ENCODE data around the gene RIC8A. TPM values are rescaled to one million over a fixed set of nuclear protein-coding genes. Genes with fewer than 3 reads are reported as not detected.

The RIC8A gene
- total RNA-seq, 4 donors from 2014 or later, result 65.0 to 108 (median 86.8) TPM

- Histone ChIP-seq H3K27me3 (no peaks in the 10 kb centered on the region), H3K27ac (no peak overlapping the region), H3K36me3 (peaks cover 0 to 55% (median 0%) of the 10 kb centered on the region in 3 donors), H3K4me1 (no peaks in the 10 kb centered on the region), H3K4me3 (no peak overlapping the region), H3K9me3 (no peaks in the 10 kb centered on the region)
- DNase-seq, result no peak
- TF ChIP-seq CTCF (IDR thresholded peaks at IDR 0.05) (no peak), POLR2A (IDR thresholded peaks at IDR 0.05) (no peak)
Observed at GRCh38 chr11:252666-253065, 45.2 kb downstream of the RIC8A start.

GRCh38 chr11:253160-253885 is 45.8 kb downstream of the RIC8A start:
- DNase-seq, result no peak
- TF ChIP-seq POLR2A (IDR thresholded peaks at IDR 0.05) (no peak), CTCF (IDR thresholded peaks at IDR 0.05) (no peak)
- Histone ChIP-seq H3K9me3 (no peaks in the 10 kb centered on the region), H3K4me1 (no peaks in the 10 kb centered on the region), H3K27me3 (no peaks in the 10 kb centered on the region), H3K36me3 (peaks cover 0 to 49% (median 0%) of the 10 kb centered on the region in 3 donors), H3K27ac (no peak overlapping the region), H3K4me3 (no peak overlapping the region)

- Histone ChIP-seq H3K4me3 (no peak overlapping the region), H3K36me3 (peaks cover 0 to 43% (median 0%) of the 10 kb centered on the region in 3 donors), H3K4me1 (no peaks in the 10 kb centered on the region), H3K27ac (no peak overlapping the region), H3K27me3 (no peaks in the 10 kb centered on the region), H3K9me3 (no peaks in the 10 kb centered on the region)
- no peak for TF ChIP-seq CTCF (IDR thresholded peaks at IDR 0.05)
- no peak for TF ChIP-seq POLR2A (IDR thresholded peaks at IDR 0.05)
- DNase-seq, result no peak
Observed at GRCh38 chr11:253886-254270, 46.4 kb downstream of the RIC8A start.

GRCh38 chr11:255176-255575 is 47.7 kb downstream of the RIC8A start:
- no peak for DNase-seq
- Histone ChIP-seq H3K36me3 (peaks cover 0 to 38% (median 0%) of the 10 kb centered on the region in 3 donors), H3K27ac (no peak overlapping the region), H3K4me1 (no peaks in the 10 kb centered on the region), H3K4me3 (no peak overlapping the region), H3K27me3 (no peaks in the 10 kb centered on the region), H3K9me3 (no peaks in the 10 kb centered on the region)
- TF ChIP-seq CTCF (IDR thresholded peaks at IDR 0.05) (no peak), POLR2A (IDR thresholded peaks at IDR 0.05) (no peak)

- TF ChIP-seq POLR2A (IDR thresholded peaks at IDR 0.05) (no peak), CTCF (IDR thresholded peaks at IDR 0.05) (no peak)
- no peak for DNase-seq
- Histone ChIP-seq H3K4me3 (no peak overlapping the region), H3K27me3 (no peaks in the 10 kb centered on the region), H3K4me1 (no peaks in the 10 kb centered on the region), H3K36me3 (peaks cover 0 to 31% (median 0%) of the 10 kb centered on the region in 3 donors), H3K9me3 (no peaks in the 10 kb centered on the region), H3K27ac (no peak overlapping the region)
Observed at GRCh38 chr11:255816-256215, 48.3 kb downstream of the RIC8A start.
